Fibroblast of villous mesenchyme (primary cell): ENCODE data around the gene CA5A. TPM values are rescaled to one million over a fixed set of nuclear protein-coding genes. Genes with fewer than 3 reads are reported as not detected.
"Not testable (repeated sequence)": the region's sequence is repeated elsewhere in the genome, so short reads cannot be mapped to it uniquely, and the experiment has no call there.

ENCODE experiments used
- DNase-seq: peaks from one replicate; pipeline ENCODE4 v3.0.0-alpha.2; 2010; ENCODE audit warnings: low read depth
- H3K4me3 ChIP-seq: 2 replicates; pipeline ENCODE4 v1.5.1; 2011; ENCODE audit warnings: low read depth, mild to moderate bottlenecking, low read length
- CTCF ChIP-seq: IDR thresholded peaks from 2 replicates; pipeline ENCODE4 v1.5.1; 2012; ENCODE audit warnings: low read depth, mild to moderate bottlenecking, low read length; ENCODE audit not compliant: insufficient read depth
- total RNA-seq: library from RNA; depleted of rRNA; stranded (reverse); fragments of >200 nt; gene quantifications from 2 replicates; pipeline ENCODE4 v1.2.3, GENCODE V29; 2012

Gene CA5A
- total RNA-seq = not detected in 2 replicates

- DNase-seq = no peak
- H3K4me3 ChIP-seq = no peak within 1 kb of the TSS
- no peak for TF ChIP-seq CTCF
Observed at GRCh38 chr16:87936375-87937230, at the start of gene CA5A. Gene CA5A, minus strand, starts transcription at chr16:87936529. Its CDS starts 79 bp downstream, at chr16:87936450.

GRCh38 chr16:87985493-87985892, 49.2 kb upstream of the CA5A start:
- not testable (repeated sequence) for H3K4me3 ChIP-seq, DNase-seq

- TF ChIP-seq CTCF = no peak
- H3K4me3 ChIP-seq = no peak overlapping the region
Observed at GRCh38 chr16:87984632-87985267, 48.4 kb upstream of the CA5A start.

GRCh38 chr16:87984180-87984579, 47.9 kb upstream of the CA5A start:
- not testable (repeated sequence) for H3K4me3 ChIP-seq, DNase-seq

More at GRCh38 chr16:87984632-87985267, 48.4 kb upstream of the CA5A start:
- no peak for DNase-seq

GRCh38 chr16:87983737-87984097, 47.4 kb upstream of the CA5A start:
- H3K4me3 ChIP-seq = not testable (repeated sequence)
- peak; percentile 43 for DNase-seq

GRCh38 chr16:87983072-87983736, 46.9 kb upstream of the CA5A start:
- not testable (repeated sequence) for H3K4me3 ChIP-seq
- peak; percentile 54 for TF ChIP-seq CTCF
- peak; percentile 18 for DNase-seq

- H3K4me3 ChIP-seq = no peak overlapping the region
- TF ChIP-seq CTCF = no peak
- no peak for DNase-seq
Observed at GRCh38 chr16:87982581-87983041, 46.3 kb upstream of the CA5A start.

GRCh38 chr16:87981376-87981775, 45.0 kb upstream of the CA5A start:
- H3K4me3 ChIP-seq, DNase-seq: not testable (repeated sequence)

GRCh38 chr16:87979911-87980630, 43.7 kb upstream of the CA5A start:
- DNase-seq, H3K4me3 ChIP-seq: not testable (repeated sequence)
